GM12801 (cell line): Measurements from ENCODE around the gene SPIRE2.

Experiments used
- TF ChIP-seq, protein P1 (sequence below): IDR thresholded peaks from one replicate; pipeline ENCODE4 v1.5.1; 2011; ENCODE audit warnings: control low read depth; ENCODE audit not compliant: insufficient read length; ENCODE audit errors: extremely low read depth

Gene SPIRE2

DNA sequence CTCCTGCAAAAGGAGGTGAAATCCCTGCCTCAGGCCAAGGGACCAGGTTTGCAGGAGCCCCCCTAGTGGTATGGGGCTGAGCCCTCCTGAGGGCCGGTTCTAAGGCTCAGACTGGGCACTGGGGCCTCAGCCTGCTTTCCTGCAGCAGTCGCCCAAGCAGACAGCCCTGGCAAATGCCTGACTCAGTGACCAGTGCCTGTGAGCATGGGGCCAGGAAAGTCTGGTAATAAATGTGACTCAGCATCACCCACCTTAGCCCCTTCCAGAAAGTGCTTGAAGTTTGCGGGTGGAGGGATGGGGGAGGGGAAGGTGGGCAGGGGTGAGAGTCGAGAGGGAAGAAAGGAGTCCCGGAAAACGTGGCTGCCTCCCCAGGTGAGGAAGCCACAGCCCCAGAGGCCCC, 92.4 kb downstream of the SPIRE2 start:
- TF ChIP-seq, protein P1, sequence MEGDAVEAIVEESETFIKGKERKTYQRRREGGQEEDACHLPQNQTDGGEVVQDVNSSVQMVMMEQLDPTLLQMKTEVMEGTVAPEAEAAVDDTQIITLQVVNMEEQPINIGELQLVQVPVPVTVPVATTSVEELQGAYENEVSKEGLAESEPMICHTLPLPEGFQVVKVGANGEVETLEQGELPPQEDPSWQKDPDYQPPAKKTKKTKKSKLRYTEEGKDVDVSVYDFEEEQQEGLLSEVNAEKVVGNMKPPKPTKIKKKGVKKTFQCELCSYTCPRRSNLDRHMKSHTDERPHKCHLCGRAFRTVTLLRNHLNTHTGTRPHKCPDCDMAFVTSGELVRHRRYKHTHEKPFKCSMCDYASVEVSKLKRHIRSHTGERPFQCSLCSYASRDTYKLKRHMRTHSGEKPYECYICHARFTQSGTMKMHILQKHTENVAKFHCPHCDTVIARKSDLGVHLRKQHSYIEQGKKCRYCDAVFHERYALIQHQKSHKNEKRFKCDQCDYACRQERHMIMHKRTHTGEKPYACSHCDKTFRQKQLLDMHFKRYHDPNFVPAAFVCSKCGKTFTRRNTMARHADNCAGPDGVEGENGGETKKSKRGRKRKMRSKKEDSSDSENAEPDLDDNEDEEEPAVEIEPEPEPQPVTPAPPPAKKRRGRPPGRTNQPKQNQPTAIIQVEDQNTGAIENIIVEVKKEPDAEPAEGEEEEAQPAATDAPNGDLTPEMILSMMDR, result no peak
